IMR-90 (cell line): ENCODE measurements around the gene GSTA2. TPM values are rescaled to one million over a fixed set of nuclear protein-coding genes. Genes with fewer than 3 reads are reported as not detected.
"Not testable (repeated sequence)": the region's sequence is repeated elsewhere in the genome, so short reads cannot be mapped to it uniquely, and the experiment has no call there.

Experiments
- ATAC-seq: fragments of 200-7000 bp; cut with Tn5 transposase; 2 replicates; pipeline ENCODE4 v1.9.1; 2020; ENCODE audit warnings: low read depth, mild to moderate bottlenecking, moderate library complexity
- BruUV-seq: library from RNA; stranded (reverse); fragments of 400-500 nt; replicated peaks from 2 replicates; lab custom pipeline; 2021; lab: Mats Ljungman, UMichigan
- CTCF ChIA-PET: fragments of 300-600 bp; formaldehyde crosslinking; extraction: SDS; loops from one replicate; lab custom pipeline; 2021; ENCODE audit warnings: antibody characterized with exemption; lab: Yijun Ruan, JAX
- POLR2A ChIA-PET: fragments of 300-600 bp; sonication (Branson Sonifier 250); formaldehyde crosslinking; loops from one replicate; lab custom pipeline; 2022; ENCODE audit warnings: antibody characterized with exemption; ENCODE audit not compliant: unreplicated experiment; lab: Charles Lee
- DNase-seq: peaks from one replicate; pipeline ENCODE4 v3.0.0; 2013
- H2AFZ ChIP-seq: replicated peaks from 2 replicates; pipeline ENCODE3; 2013; ENCODE audit warnings: low read length, mild to moderate bottlenecking; ENCODE audit not compliant: poor library complexity
- H2AK5ac ChIP-seq: 2 replicates; pipeline ENCODE4 v1.6.1; 2013; ENCODE audit warnings: low read depth, low read length, inconsistent platforms
- H2AK9ac ChIP-seq: replicated peaks from 2 replicates; pipeline ENCODE3; 2013; ENCODE audit warnings: mild to moderate bottlenecking, low read depth, low read length, moderate library complexity; ENCODE audit not compliant: poor library complexity
- H2BK120ac ChIP-seq: 2 replicates; pipeline ENCODE4 v1.6.1; 2013; ENCODE audit warnings: low read depth, low read length, inconsistent platforms
- H2BK15ac ChIP-seq: 3 replicates; pipeline ENCODE4 v1.6.1; 2013; ENCODE audit warnings: low read depth, low read length, inconsistent platforms
- H2BK20ac ChIP-seq: 2 replicates; pipeline ENCODE4 v1.6.1; 2013; ENCODE audit warnings: low read depth, mild to moderate bottlenecking, inconsistent platforms, low read length, moderate library complexity
- H2BK5ac ChIP-seq: 2 replicates; pipeline ENCODE4 v1.6.1; 2013; ENCODE audit warnings: mild to moderate bottlenecking, low read depth, low read length, inconsistent platforms; ENCODE audit not compliant: poor library complexity, severe bottlenecking
- H3K14ac ChIP-seq: replicated peaks from 2 replicates; pipeline ENCODE4 v1.6.1; 2013; ENCODE audit warnings: low read depth, low read length, inconsistent platforms
- H3K18ac ChIP-seq: 2 replicates; pipeline ENCODE4 v1.6.1; 2013; ENCODE audit warnings: low read depth, low read length, control low read depth
- H3K23ac ChIP-seq: 2 replicates; pipeline ENCODE4 v1.6.1; 2013; ENCODE audit warnings: low read depth, low read length, inconsistent platforms
- H3K27ac ChIP-seq: 2 replicates; pipeline ENCODE4 v1.5.1; 2013; ENCODE audit warnings: mild to moderate bottlenecking, control low read depth, low read length; ENCODE audit not compliant: insufficient read depth
- H3K27me3 ChIP-seq: 2 replicates; pipeline ENCODE4 v1.6.1; 2013; ENCODE audit warnings: low read length; ENCODE audit not compliant: control insufficient read depth, insufficient read depth
- H3K36me3 ChIP-seq: 2 replicates; pipeline ENCODE4 v1.6.1; 2013; ENCODE audit warnings: low read length, mixed read lengths; ENCODE audit not compliant: control insufficient read depth, insufficient read depth
- H3K4ac ChIP-seq: 2 replicates; pipeline ENCODE4 v1.6.1; 2013; ENCODE audit warnings: low read depth, low read length, inconsistent platforms
- H3K4me1 ChIP-seq: 2 replicates; pipeline ENCODE4 v1.6.1; 2013; ENCODE audit warnings: low read length, mixed read lengths; ENCODE audit not compliant: control insufficient read depth, insufficient read depth
- H3K4me2 ChIP-seq: 2 replicates; pipeline ENCODE4 v1.6.1; 2013; ENCODE audit warnings: low read depth, mild to moderate bottlenecking, control low read depth, low read length, moderate library complexity
- H3K4me3 ChIP-seq: 2 replicates; pipeline ENCODE4 v1.5.1; 2013; ENCODE audit warnings: low read depth, mild to moderate bottlenecking, control low read depth, low read length, moderate library complexity; ENCODE audit not compliant: insufficient read depth
- H3K56ac ChIP-seq: 2 replicates; pipeline ENCODE4 v1.6.1; 2013; ENCODE audit warnings: low read length, inconsistent platforms; ENCODE audit not compliant: insufficient read depth; ENCODE audit errors: extremely low read depth
- H3K79me1 ChIP-seq, 2 experiments: 2 replicates each; pipeline ENCODE4 v1.6.1; 2013; ENCODE audit warnings: low read length in 2 of 2, inconsistent platforms in 1 of 2, low read depth in 1 of 2
- H3K9ac ChIP-seq: 2 replicates; pipeline ENCODE4 v1.6.1; 2013; ENCODE audit warnings: low read depth, low read length, control low read depth
- H3K9me1 ChIP-seq: 2 replicates; pipeline ENCODE4 v1.6.1; 2013; ENCODE audit warnings: low read length, inconsistent platforms; ENCODE audit not compliant: insufficient read depth
- H3K9me3 ChIP-seq: 2 replicates; pipeline ENCODE4 v1.6.1; 2013; ENCODE audit warnings: low read length; ENCODE audit not compliant: control insufficient read depth, insufficient read depth
- H4K20me1 ChIP-seq: 2 replicates; pipeline ENCODE4 v1.6.1; 2013; ENCODE audit warnings: low read length, inconsistent platforms; ENCODE audit not compliant: insufficient read depth
- H4K5ac ChIP-seq: 2 replicates; pipeline ENCODE4 v1.6.1; 2013; ENCODE audit warnings: mild to moderate bottlenecking, low read depth, low read length, control low read depth
- H4K8ac ChIP-seq, 2 experiments: 2 replicates each; pipeline ENCODE4 v1.6.1; 2013; ENCODE audit warnings: low read depth in 2 of 2, low read length in 2 of 2, control low read depth in 1 of 2, inconsistent platforms in 1 of 2
- H4K91ac ChIP-seq: 2 replicates; pipeline ENCODE4 v1.6.1; 2013; ENCODE audit warnings: low read depth, low read length, inconsistent platforms; ENCODE audit not compliant: insufficient read depth
- MAFK ChIP-seq: IDR thresholded peaks from 2 replicates; pipeline ENCODE4 v1.6.1; 2012; ENCODE audit warnings: low read depth, low read length, improper control_type of control experiment
- WGBS, 2 experiments: methylation state at CpG; one replicate each; pipeline versions ENCODE4 v1.1.5 to v1.1.7; 2013; ENCODE audit warnings: missing lambda C conversion rate in 2 of 2; ENCODE audit not compliant: insufficient read length in 1 of 2; ENCODE audit errors: extremely low coverage in 2 of 2; 5-methylcytosine and 5-hydroxymethylcytosine counted together
- dilution Hi-C: fragments of 300-500 bp; cut with HindIII; formaldehyde crosslinking; loops from one replicate; pipeline ENCODE4 v1.14.3; 2018; ENCODE audit warnings: low sequenced_read_pairs; ENCODE audit not compliant: unreplicated experiment
- in situ Hi-C: fragments of 300-500 bp; cut with MboI; formaldehyde crosslinking; loops from 3 replicates; pipeline ENCODE4 v1.14.3; 2019; ENCODE audit warnings: low sequenced_read_pairs, inconsistent platforms, mixed read lengths
- intact Hi-C: fragments of 100-400 bp; cut with micrococcal nuclease; formaldehyde crosslinking; loops from 2 replicates; pipeline ENCODE4 v1.10.0; 2022
- polyA plus RNA-seq, 3 experiments: library from polyadenylated mRNA; depleted of rRNA; stranded (reverse); fragments of >200 nt; gene quantifications; 2 replicates each; pipeline ENCODE4 v1.2.3, GENCODE V29; 2012; ENCODE audit warnings: low replicate concordance in 1 of 3
- total RNA-seq: library from RNA; depleted of rRNA; stranded (reverse); fragments of >200 nt; gene quantifications from 2 replicates; pipeline ENCODE4 v1.2.3, GENCODE V29; 2012

The GSTA2 gene
- total and polyA plus RNA-seq, 2 of the 4 experiments (the other 2 are of a cell fraction), result not detected

GRCh38 chr6:52803668-52804255 lies 40.5 kb upstream of the GSTA2 start, which contains the start of gene GSTA1:
TSS of gene GSTA1 (minus strand) at chr6:52803816. CDS start at chr6:52799267, 4,549 bp downstream.
- dilution Hi-C loops, ATAC-seq, intact Hi-C loops: not testable (repeated sequence)

More at GRCh38 chr6:52803668-52804255, 40.5 kb upstream of the GSTA2 start, which contains the start of gene GSTA1:
- H4K8ac ChIP-seq, H3K36me3 ChIP-seq, CTCF ChIA-PET, H2AK9ac ChIP-seq, H2AFZ ChIP-seq, in situ Hi-C loops, H2BK20ac ChIP-seq, H4K20me1 ChIP-seq, H2BK15ac ChIP-seq, H2AK5ac ChIP-seq, H3K27ac ChIP-seq, H2BK120ac ChIP-seq, H3K14ac ChIP-seq, H2BK5ac ChIP-seq, H3K23ac ChIP-seq, H3K4me1 ChIP-seq, H3K4me3 ChIP-seq, H3K18ac ChIP-seq, H3K56ac ChIP-seq, H3K4ac ChIP-seq, H3K9ac ChIP-seq, BruUV-seq, POLR2A ChIA-PET, DNase-seq, H4K91ac ChIP-seq, H3K9me3 ChIP-seq, H4K5ac ChIP-seq, H3K4me2 ChIP-seq, H3K9me1 ChIP-seq, H3K79me1 ChIP-seq: not testable (repeated sequence)
- no CpG with 5 or more reads among the region's 5 CpGs for WGBS, 2 experiments
- TF ChIP-seq MAFK, result peak; percentile 87
- peaks cover 10% of the 10 kb centered on the region for H3K27me3 ChIP-seq
